Measurements from ENCODE around the gene KCTD2.

DNA sequence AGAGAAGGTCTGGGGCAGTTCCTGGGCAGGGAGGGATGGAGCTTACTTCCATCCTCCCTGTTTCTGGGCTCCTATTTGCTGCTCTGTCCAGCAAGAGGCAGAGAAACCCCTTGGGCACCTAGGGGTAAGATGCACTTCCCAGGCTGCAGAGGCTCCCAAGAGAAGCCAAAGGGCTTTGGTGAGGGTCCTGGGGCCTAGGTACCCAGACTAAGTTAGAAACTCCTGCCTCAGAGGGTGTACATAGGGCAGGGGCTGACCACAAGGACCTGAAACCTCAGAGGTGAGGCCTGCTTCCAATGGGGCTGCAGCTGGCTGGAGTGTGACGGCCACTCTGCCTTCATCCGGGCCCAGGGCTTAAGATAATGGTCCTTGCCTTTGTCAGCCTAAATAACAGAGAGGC lies 61.2 kb downstream of the KCTD2 start:
- no peak for TF ChIP-seq GATA2 (IDR thresholded peaks at IDR 0.05; ENCODE audit: low read depth, low read length)
- no peak for TF ChIP-seq GATA3 (IDR thresholded peaks at IDR 0.05; ENCODE audit: low read depth, low read length)

All from SH-SY5Y (cell line).